HG03575 (cell line): ENCODE results near the gene LARGE2.

Experiments
- ATAC-seq: cut with Tn5 transposase; IDR thresholded peaks from one replicate; pipeline ENCODE4 v1.9.1; 2021; ENCODE audit not compliant: unreplicated experiment, insufficient number of reproducible peaks, low FRiP score; ENCODE audit errors: extremely low read depth

LARGE2 gene

GRCh38 chr11:45939836-45940235 is 17.4 kb downstream of the LARGE2 start:
- ATAC-seq, result no peak

GRCh38 chr11:45941285-45941684 is 18.8 kb downstream of the LARGE2 start:
- no peak for ATAC-seq

- no peak for ATAC-seq
Measured at GRCh38 chr11:45942381-45942780, 19.9 kb downstream of the LARGE2 start.

- ATAC-seq, result no peak
Measured at GRCh38 chr11:45945397-45945999, 23.0 kb downstream of the LARGE2 start.

GRCh38 chr11:45947885-45948284 is 25.4 kb downstream of the LARGE2 start:
- no peak for ATAC-seq

- no peak for ATAC-seq
Measured at GRCh38 chr11:45948356-45948755, 25.9 kb downstream of the LARGE2 start.

- ATAC-seq, result no peak
Measured at GRCh38 chr11:45949992-45950407, 27.5 kb downstream of the LARGE2 start.

GRCh38 chr11:45959851-45960250 is 37.4 kb downstream of the LARGE2 start:
- no peak for ATAC-seq

- no peak for ATAC-seq
Measured at GRCh38 chr11:45960387-45961095, 38.1 kb downstream of the LARGE2 start.

GRCh38 chr11:45961751-45962240 is 39.3 kb downstream of the LARGE2 start:
- no peak for ATAC-seq

GRCh38 chr11:45964911-45965389 is 42.5 kb downstream of the LARGE2 start:
- no peak for ATAC-seq

- no peak for ATAC-seq
Measured at GRCh38 chr11:45967506-45967905, 45.0 kb downstream of the LARGE2 start.

GRCh38 chr11:45968901-45969300 is 46.4 kb downstream of the LARGE2 start:
- no peak for ATAC-seq

GRCh38 chr11:45973601-45974000 is 51.1 kb downstream of the LARGE2 start:
- ATAC-seq, result no peak

- no peak for ATAC-seq
Measured at GRCh38 chr11:45974806-45975205, 52.4 kb downstream of the LARGE2 start.
